ENCODE measurements around the gene HTN3.

DNA sequence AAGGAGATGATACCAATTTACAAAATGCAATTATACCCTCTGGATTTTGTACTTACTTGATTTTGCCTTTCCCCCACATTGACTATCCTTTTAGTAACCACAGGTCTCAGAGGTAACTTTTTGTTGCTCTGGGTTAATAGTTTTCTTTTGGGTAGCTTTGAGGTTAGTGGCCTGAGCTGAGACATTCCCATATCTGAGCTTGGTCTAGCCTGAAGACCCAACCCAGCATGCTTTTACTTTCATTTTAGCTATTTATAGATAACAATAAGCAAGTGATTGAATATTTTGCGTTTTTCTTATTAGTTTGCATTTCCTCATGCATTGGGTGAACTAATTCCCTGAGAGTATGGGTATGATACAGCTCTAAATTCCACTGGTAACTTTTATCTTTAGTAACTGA, 33.7 kb downstream of the HTN3 start:
- TF ChIP-seq, protein P1, sequence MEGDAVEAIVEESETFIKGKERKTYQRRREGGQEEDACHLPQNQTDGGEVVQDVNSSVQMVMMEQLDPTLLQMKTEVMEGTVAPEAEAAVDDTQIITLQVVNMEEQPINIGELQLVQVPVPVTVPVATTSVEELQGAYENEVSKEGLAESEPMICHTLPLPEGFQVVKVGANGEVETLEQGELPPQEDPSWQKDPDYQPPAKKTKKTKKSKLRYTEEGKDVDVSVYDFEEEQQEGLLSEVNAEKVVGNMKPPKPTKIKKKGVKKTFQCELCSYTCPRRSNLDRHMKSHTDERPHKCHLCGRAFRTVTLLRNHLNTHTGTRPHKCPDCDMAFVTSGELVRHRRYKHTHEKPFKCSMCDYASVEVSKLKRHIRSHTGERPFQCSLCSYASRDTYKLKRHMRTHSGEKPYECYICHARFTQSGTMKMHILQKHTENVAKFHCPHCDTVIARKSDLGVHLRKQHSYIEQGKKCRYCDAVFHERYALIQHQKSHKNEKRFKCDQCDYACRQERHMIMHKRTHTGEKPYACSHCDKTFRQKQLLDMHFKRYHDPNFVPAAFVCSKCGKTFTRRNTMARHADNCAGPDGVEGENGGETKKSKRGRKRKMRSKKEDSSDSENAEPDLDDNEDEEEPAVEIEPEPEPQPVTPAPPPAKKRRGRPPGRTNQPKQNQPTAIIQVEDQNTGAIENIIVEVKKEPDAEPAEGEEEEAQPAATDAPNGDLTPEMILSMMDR (IDR thresholded peaks at IDR 0.05 in 8 of 11, conservative IDR thresholded peaks at IDR 0.05 in 3 of 11), result no peak
- TF ChIP-seq POLR2A (IDR thresholded peaks at IDR 0.05), result no peak
